CD4-positive, alpha-beta T cell (primary cell): ENCODE data around the gene MED31. TPM values are rescaled to one million over a fixed set of nuclear protein-coding genes. Genes with fewer than 3 reads are reported as not detected.

Experiments
- ATAC-seq: fragments of 200-7000 bp; cut with Tn5 transposase; one replicate; pipeline ENCODE4 v1.10.0; 2022; ENCODE audit warnings: mild to moderate bottlenecking; ENCODE audit not compliant: poor library complexity
- CTCF ChIA-PET: fragments of 350-600 bp; sonication (Branson Sonifier 250); formaldehyde crosslinking; loops from one replicate; lab custom pipeline; 2021; ENCODE audit warnings: antibody characterized with exemption, inconsistent platforms; lab: Charles Lee
- POLR2A ChIA-PET: fragments of 350-600 bp; sonication (Branson Sonifier 250); formaldehyde crosslinking; loops from one replicate; lab custom pipeline; 2021; ENCODE audit warnings: antibody characterized with exemption, inconsistent platforms; lab: Charles Lee
- DNase-seq, 14 experiments: peaks; one replicate each; pipeline ENCODE4 v3.0.0-alpha.2; 2013 to 2020; ENCODE audit warnings: mixed read lengths in 2 of 14
- H3K27ac ChIP-seq, 2 donors: one replicate each; pipeline versions ENCODE4 v1.5.1 to v1.7.0; 2013; ENCODE audit warnings: low read length in 2 of 2, low read depth in 1 of 2, mild to moderate bottlenecking in 1 of 2
- H3K27me3 ChIP-seq, 2 experiments: 1 replicate in 1 of 2; 2 replicates in 1 of 2; pipeline versions ENCODE4 v1.6.1 to v1.7.0; 2013; ENCODE audit warnings: low read length in 2 of 2, control low read depth in 1 of 2, mild to moderate bottlenecking in 1 of 2, moderate library complexity in 1 of 2; ENCODE audit not compliant: insufficient read depth in 2 of 2, control insufficient read depth in 1 of 2
- H3K36me3 ChIP-seq: one replicate; pipeline ENCODE4 v1.6.1; 2013; ENCODE audit warnings: low read length, control low read depth; ENCODE audit not compliant: insufficient read depth
- H3K4me1 ChIP-seq: one replicate; pipeline ENCODE4 v1.6.1; 2013; ENCODE audit warnings: low read length, control low read depth; ENCODE audit not compliant: insufficient read depth
- H3K4me3 ChIP-seq: one replicate; pipeline ENCODE4 v1.5.1; 2013; ENCODE audit warnings: mild to moderate bottlenecking, low read length, moderate library complexity
- H3K9me3 ChIP-seq, 2 experiments: 1 replicate in 1 of 2; 2 replicates in 1 of 2; pipeline versions ENCODE4 v1.6.1 to v1.7.0; 2013; ENCODE audit warnings: low read length in 2 of 2, mild to moderate bottlenecking in 2 of 2, control low read depth in 1 of 2, moderate library complexity in 1 of 2; ENCODE audit not compliant: control insufficient read depth in 1 of 2, insufficient read depth in 1 of 2
- H3K27ac Mint-ChIP-seq: one replicate; pipeline ENCODE4 v1.8.0; 2020; ENCODE audit warnings: mixed read lengths
- H3K27me3 Mint-ChIP-seq: one replicate; pipeline ENCODE4 v1.8.0; 2021; ENCODE audit warnings: mixed read lengths
- H3K36me3 Mint-ChIP-seq: one replicate; pipeline ENCODE4 v1.8.0; 2021; ENCODE audit warnings: low read depth, mixed read lengths
- H3K4me1 Mint-ChIP-seq: one replicate; pipeline ENCODE4 v1.8.0; 2021; ENCODE audit warnings: low read depth, mixed read lengths
- H3K4me3 Mint-ChIP-seq: one replicate; pipeline ENCODE4 v1.8.0; 2020; ENCODE audit warnings: mild to moderate bottlenecking, mixed read lengths
- H3K9me3 Mint-ChIP-seq: one replicate; pipeline ENCODE4 v1.8.0; 2020; ENCODE audit warnings: mixed read lengths
- intact Hi-C, 2 experiments: fragments of 100-400 bp; cut with DNase I in 1 of 2; cut with micrococcal nuclease in 1 of 2; formaldehyde crosslinking; loops; one replicate each; pipeline versions ENCODE4 v1.15.1 to v1.9.0; 2023 to 2025; cut with DNase I, micrococcal nuclease
- total RNA-seq, 174 experiments: library from RNA in 2 of 174; stranded (reverse) in 2 of 174; gene quantifications; one replicate each; pipeline ENCODE4 v1.2.3 and lab custom pipeline; 2021 to 2026
- TF ChIP-seq, protein P1 (sequence below): fragments of 200-600 bp; IDR thresholded peaks from one replicate; pipeline ENCODE4 v1.8.0; 2022; ENCODE audit warnings: antibody characterized with exemption, mild to moderate bottlenecking

MED31 gene
- total RNA-seq, 2 experiments from 2014 or later = 31.4 to 32.0 TPM

GRCh38 chr17:6698004-6698403, 46.6 kb upstream of the MED31 start:
- POLR2A ChIA-PET = no interaction called here
- H3K27ac Mint-ChIP-seq = no peak overlapping the region
- intact Hi-C loops = no loop called here

GRCh38 chr17:6696906-6697305, 45.5 kb upstream of the MED31 start:
- no peaks in the 10 kb centered on the region for H3K36me3 ChIP-seq
- no peaks in the 10 kb centered on the region for H3K9me3 ChIP-seq
- intact Hi-C loops = no loop called here
- peaks cover 30% of the 10 kb centered on the region for H3K27me3 Mint-ChIP-seq
- CTCF ChIA-PET = no interaction called here
- peaks cover 0 to 4% of the 10 kb centered on the region in 2 experiments for H3K27me3 ChIP-seq
- no peak overlapping the region for H3K4me3 ChIP-seq
- TF ChIP-seq, protein P1, sequence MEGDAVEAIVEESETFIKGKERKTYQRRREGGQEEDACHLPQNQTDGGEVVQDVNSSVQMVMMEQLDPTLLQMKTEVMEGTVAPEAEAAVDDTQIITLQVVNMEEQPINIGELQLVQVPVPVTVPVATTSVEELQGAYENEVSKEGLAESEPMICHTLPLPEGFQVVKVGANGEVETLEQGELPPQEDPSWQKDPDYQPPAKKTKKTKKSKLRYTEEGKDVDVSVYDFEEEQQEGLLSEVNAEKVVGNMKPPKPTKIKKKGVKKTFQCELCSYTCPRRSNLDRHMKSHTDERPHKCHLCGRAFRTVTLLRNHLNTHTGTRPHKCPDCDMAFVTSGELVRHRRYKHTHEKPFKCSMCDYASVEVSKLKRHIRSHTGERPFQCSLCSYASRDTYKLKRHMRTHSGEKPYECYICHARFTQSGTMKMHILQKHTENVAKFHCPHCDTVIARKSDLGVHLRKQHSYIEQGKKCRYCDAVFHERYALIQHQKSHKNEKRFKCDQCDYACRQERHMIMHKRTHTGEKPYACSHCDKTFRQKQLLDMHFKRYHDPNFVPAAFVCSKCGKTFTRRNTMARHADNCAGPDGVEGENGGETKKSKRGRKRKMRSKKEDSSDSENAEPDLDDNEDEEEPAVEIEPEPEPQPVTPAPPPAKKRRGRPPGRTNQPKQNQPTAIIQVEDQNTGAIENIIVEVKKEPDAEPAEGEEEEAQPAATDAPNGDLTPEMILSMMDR = no peak
- H3K4me1 ChIP-seq = no peaks in the 10 kb centered on the region
- no peaks in the 10 kb centered on the region for H3K9me3 Mint-ChIP-seq
- POLR2A ChIA-PET = no interaction called here
- ATAC-seq (no peak), DNase-seq (no peak)
- H3K4me3 Mint-ChIP-seq = no peak overlapping the region
- H3K4me1 Mint-ChIP-seq = no peaks in the 10 kb centered on the region
- H3K36me3 Mint-ChIP-seq = no peaks in the 10 kb centered on the region
- H3K27ac Mint-ChIP-seq = no peak overlapping the region
- H3K27ac ChIP-seq = no peak overlapping the region

More at GRCh38 chr17:6698004-6698403, 46.6 kb upstream of the MED31 start:
- H3K36me3 ChIP-seq = no peaks in the 10 kb centered on the region
- ATAC-seq (no peak), DNase-seq (no peak)
- H3K4me3 ChIP-seq = no peak overlapping the region
- no peaks in the 10 kb centered on the region for H3K4me1 ChIP-seq
- no peaks in the 10 kb centered on the region for H3K9me3 ChIP-seq
- CTCF ChIA-PET = no interaction called here
- Mint-ChIP-seq H3K4me1 (no peaks in the 10 kb centered on the region), H3K4me3 (no peak overlapping the region), H3K9me3 (no peaks in the 10 kb centered on the region), H3K36me3 (no peaks in the 10 kb centered on the region), H3K27me3 (peaks cover 20% of the 10 kb centered on the region)
- TF ChIP-seq, protein P1 = no peak
- no peaks in the 10 kb centered on the region for H3K27me3 ChIP-seq
- no peak overlapping the region for H3K27ac ChIP-seq

GRCh38 chr17:6695565-6695964, 44.2 kb upstream of the MED31 start:
- no peaks in the 10 kb centered on the region for H3K36me3 ChIP-seq
- Mint-ChIP-seq H3K36me3 (no peaks in the 10 kb centered on the region), H3K4me3 (no peak overlapping the region), H3K27ac (no peak overlapping the region), H3K27me3 (peaks cover 43% of the 10 kb centered on the region), H3K4me1 (no peaks in the 10 kb centered on the region), H3K9me3 (no peaks in the 10 kb centered on the region)
- POLR2A ChIA-PET = no interaction called here
- H3K4me1 ChIP-seq = no peaks in the 10 kb centered on the region
- DNase-seq (no peak), ATAC-seq (no peak)
- no peak overlapping the region for H3K4me3 ChIP-seq
- TF ChIP-seq, protein P1 = no peak
- intact Hi-C loops = no loop called here
- H3K27me3 ChIP-seq = peaks cover 6 to 11% of the 10 kb centered on the region in 2 experiments
- H3K9me3 ChIP-seq = no peaks in the 10 kb centered on the region
- H3K27ac ChIP-seq = no peak overlapping the region
- CTCF ChIA-PET = no interaction called here
